GM19468 (cell line): ENCODE data around the gene BTNL3.
A peak's percentile ranks its signal among the peaks of the same experiment; 100 is the strongest.
"Not testable (repeated sequence)": the region's sequence is repeated elsewhere in the genome, so short reads cannot be mapped to it uniquely, and the experiment has no call there.

ENCODE experiments used
- ATAC-seq: cut with Tn5 transposase; IDR thresholded peaks from one replicate; pipeline ENCODE4 v1.9.1; 2021; ENCODE audit warnings: mild to moderate bottlenecking, moderate library complexity, moderate number of reproducible peaks; ENCODE audit not compliant: unreplicated experiment; ENCODE audit errors: extremely low read depth

The BTNL3 gene

GRCh38 chr5:180988592-180988991 lies at the start of gene BTNL3:
BTNL3 (plus strand) TSS chr5:180988846; CDS start chr5:180989029, 183 bp downstream.
- no peak for ATAC-seq

- no peak for ATAC-seq
Measured at GRCh38 chr5:180950291-180950949, 38.2 kb upstream of the BTNL3 start.

GRCh38 chr5:180959661-180960060 lies 29.0 kb upstream of the BTNL3 start:
- no peak for ATAC-seq

- ATAC-seq, result no peak
Measured at GRCh38 chr5:180960209-180960608, 28.4 kb upstream of the BTNL3 start.

- ATAC-seq, result no peak
Measured at GRCh38 chr5:180969406-180969805, 19.2 kb upstream of the BTNL3 start.

GRCh38 chr5:180970336-180970735 lies 18.3 kb upstream of the BTNL3 start:
- no peak for ATAC-seq

- ATAC-seq, result no peak
Measured at GRCh38 chr5:180970875-180971274, 17.8 kb upstream of the BTNL3 start.

GRCh38 chr5:180974612-180975315 lies 13.9 kb upstream of the BTNL3 start:
- no peak for ATAC-seq

GRCh38 chr5:180975338-180975737 lies 13.3 kb upstream of the BTNL3 start:
- ATAC-seq, result peak; percentile 63

- ATAC-seq, result no peak
Measured at GRCh38 chr5:180976518-180976917, 12.1 kb upstream of the BTNL3 start.

- no peak for ATAC-seq
Measured at GRCh38 chr5:180977852-180978251, 10.8 kb upstream of the BTNL3 start.

- ATAC-seq, result no peak
Measured at GRCh38 chr5:180982008-180982741, 6.5 kb upstream of the BTNL3 start.

GRCh38 chr5:180988016-180988415 lies 630 bp upstream of the BTNL3 start:
- no peak for ATAC-seq

GRCh38 chr5:180990086-180990881 lies 1.6 kb downstream of the BTNL3 start:
- no peak for ATAC-seq

- ATAC-seq, result no peak
Measured at GRCh38 chr5:180990882-180991242, 2.2 kb downstream of the BTNL3 start.

GRCh38 chr5:181001947-181002346 lies 13.3 kb downstream of the BTNL3 start:
- no peak for ATAC-seq

GRCh38 chr5:181005791-181006190 lies 17.1 kb downstream of the BTNL3 start:
- no peak for ATAC-seq

- no peak for ATAC-seq
Measured at GRCh38 chr5:181008136-181008535, 19.5 kb downstream of the BTNL3 start.

- not testable (repeated sequence) for ATAC-seq
Measured at GRCh38 chr5:181010018-181010417, 21.4 kb downstream of the BTNL3 start.

- ATAC-seq, result not testable (repeated sequence)
Measured at GRCh38 chr5:181014654-181015053, 26.0 kb downstream of the BTNL3 start.
